ENCODE measurements around the gene KLHL12.

The KLHL12 gene

DNA sequence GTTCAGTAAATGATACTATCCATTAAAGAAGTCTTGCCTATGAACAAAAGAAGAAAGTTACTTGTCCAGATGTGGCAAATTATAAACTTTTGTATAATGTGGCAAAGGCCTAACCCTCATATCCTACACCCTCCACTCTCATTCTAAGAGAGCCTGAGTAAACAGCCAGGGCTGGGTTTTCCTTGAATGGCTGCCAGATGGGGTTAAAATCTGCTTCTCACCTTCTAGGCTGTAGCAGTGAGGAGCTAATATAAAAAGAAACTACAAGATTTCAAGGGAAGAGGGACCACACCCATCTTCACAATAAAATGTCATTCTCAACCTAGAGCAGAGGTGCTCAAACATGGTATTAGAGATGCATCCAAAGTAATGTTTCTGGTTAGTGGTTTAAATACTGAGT is 47.0 kb downstream of the KLHL12 start:
- no peak for DNase-seq

DNA sequence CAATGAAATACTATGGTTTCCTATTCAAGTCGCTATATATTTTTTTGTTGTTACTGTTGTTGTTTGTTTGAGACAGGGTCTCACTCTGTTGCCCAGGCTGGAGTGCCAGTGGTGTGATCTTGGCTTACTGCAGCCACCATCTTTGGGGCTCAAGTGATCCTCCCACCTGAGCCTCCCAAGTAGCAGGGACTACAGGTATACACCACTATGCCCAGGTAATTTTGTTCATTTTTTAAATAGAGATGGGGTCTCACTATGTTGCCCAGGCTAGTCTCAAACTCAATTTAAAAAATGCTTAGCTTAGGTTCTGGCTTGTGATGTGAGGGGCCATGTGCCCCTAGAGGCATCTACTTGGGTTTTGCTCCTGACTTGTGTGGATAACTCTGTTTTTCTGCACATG is 47.9 kb downstream of the KLHL12 start:
- no peak for DNase-seq

DNA sequence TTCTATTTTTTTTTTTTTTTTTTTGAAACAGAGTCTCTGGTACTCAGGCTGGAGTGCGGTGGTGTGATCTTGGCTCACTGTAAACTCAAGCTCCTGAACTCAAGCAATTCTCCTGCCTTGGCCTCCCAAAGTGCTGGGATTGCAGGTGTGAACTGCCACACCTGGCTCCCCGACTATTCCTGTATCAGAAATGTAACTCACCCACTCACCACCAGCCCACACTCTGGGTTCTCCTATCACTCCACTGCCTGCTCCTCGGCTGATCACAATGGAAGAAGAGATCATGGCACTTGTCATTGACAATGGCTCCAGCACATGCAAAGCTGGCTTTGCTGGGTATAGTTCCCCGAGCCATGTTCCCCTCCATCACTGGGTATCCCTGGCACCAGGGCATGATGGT is 54.0 kb downstream of the KLHL12 start:
- no peak for DNase-seq

DNA sequence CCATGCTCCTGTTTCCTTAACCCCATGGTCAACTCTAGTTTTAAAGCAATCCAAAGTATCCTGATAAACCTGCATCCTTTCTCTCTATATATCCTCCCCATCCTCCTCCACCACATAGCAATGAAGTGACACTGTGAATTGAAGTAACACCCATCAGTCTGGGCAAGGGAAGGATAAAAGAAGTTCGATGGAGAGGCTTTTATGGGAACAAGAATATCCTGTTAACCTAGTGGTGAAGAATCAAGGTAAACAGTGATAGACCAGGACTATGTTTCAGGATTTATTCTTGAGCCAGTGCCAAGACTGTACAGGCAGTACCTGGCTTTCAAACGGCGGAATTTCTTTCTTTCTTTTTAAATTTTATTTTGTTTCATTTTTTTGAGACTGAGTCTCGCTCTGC is 55.7 kb downstream of the KLHL12 start:
- DNase-seq, result no peak

DNA sequence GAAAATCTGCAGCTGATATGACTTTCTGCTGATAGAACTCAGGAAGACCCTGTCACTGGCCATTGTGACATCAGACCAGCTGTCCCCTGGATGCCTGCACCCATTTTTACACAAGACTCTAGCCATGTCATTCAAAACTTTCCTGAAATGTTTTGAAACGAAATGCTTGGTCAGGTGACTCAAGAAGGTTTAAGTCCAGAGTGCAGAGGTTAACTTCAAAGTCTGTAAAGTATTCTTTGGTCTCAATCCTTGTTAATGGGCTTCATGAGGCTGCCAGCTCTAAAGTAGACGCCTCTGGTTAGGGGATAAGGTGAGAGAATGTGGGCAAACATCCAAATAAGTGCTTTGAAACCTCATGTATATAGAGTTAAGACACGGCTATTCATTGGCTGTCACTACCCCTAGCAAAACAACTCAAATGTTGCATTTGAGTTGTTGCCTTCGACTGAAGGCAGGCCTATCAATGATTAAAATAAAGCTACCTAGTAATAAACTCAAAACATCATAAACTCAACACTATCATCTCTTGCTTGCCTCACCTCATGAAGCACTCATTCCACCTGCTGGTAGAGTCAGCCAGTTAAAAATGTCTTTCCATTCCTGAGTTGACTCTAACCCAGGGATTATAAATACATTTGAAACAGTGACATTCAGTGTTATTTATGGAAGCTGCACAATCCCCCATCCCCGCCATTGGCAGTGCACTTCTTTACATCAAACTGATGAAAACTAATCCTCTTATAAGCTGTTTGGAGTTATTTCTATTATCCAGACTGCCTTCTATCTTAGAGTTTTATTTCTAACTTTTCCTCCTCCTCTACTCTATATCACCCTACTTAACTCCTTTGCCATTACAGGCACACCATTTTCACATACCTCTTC is 64.1 kb downstream of the KLHL12 start:
- no peak for DNase-seq

DNA sequence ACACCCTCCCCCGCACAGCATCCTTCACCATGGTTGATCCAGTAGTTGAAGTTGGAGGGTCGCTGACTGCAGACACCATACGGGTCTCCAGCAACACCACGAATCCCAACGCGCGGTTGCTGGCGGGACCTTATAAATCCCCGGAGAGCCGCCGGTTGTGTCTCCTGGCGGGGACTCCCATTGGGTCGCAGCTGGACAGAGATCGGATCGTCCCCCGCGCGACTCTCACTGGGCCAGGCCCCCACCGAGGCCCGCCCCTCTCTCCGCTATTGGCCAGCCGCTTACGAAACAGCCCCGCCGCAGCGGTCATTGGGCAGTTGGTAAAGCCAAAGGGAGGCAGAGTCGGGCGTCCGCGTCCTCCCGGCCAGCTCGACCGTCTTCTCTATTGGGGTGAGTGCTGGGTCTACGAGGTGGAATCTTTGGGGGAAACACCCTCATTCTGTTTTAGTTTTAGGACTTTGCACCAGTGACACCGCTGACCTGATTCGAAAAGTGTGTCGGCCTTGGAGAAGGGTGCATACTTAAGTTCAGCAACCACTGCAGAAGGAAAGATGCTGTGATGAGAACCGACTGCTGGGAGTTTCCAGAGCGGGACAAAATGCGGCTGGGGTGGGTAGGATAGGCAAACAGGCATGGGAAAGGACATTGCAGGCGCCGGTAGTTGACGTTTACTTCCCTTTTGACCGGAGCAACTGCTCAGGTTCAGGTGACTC is 65.5 kb downstream of the KLHL12 start:
- DNase-seq, result peak; percentile 35

DNA sequence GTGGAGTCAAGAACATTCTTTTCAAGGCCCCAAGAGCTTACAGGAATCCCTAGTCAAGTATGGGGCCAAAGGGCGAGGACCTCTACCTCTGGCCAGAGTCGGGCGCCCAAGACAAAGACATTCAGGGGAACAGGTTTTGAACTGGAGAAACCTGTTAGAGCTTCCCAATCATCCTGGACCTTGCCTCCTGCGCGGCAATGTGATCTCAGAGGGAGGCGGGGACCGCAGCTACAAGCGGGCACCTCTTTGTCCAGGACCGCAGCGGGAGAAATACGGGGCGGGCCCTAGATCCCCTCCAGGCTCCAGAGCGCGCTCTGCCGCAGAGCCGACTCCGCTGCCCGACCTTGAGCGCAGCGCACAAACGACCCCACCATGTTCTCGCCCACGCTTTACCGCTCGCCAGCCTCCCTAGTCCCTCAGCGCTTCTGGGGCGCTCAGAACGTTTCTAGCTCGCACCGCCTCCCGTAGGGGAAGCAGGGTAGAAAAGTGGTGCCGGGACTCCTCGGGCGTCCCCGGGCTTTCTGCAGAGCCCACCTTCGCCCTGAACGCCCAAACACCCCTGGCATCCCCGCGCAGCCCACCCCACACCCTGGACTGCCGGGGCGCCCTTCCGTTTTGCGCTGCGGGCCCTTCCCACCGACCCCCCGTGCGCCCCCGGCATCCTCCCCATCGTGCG is 66.2 kb downstream of the KLHL12 start:
- DNase-seq, result peak; percentile 19

DNA sequence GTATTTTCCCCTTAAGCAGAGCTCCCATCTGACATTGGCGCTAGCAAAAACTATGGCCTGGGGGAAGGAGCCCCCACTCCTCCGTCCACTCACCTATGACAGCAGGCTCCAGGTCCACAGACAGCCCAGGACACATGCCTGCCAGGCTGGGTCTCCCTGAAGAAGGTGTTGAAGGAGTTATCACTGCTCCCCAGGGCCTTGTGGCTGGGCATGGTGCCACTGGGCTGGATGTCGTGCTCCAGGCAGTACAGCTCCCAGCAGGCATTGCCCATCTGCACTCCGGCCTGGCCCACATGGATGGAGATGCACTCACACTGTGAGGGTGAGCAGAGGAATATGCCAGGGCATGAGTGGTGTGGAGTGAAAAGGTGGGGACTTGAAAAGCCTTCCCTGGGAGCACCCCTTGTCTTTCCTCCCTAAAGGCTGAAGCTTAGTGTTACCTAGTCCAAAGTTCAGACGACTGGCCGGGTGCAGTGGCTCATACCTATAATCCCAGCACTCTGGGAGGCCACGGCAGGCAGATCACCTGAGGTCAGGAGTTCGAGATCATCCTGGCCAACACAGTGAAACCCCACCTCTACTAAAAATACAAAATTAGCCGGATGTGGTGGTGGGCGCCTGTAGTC is 68.1 kb downstream of the KLHL12 start:
- no peak for DNase-seq

DNA sequence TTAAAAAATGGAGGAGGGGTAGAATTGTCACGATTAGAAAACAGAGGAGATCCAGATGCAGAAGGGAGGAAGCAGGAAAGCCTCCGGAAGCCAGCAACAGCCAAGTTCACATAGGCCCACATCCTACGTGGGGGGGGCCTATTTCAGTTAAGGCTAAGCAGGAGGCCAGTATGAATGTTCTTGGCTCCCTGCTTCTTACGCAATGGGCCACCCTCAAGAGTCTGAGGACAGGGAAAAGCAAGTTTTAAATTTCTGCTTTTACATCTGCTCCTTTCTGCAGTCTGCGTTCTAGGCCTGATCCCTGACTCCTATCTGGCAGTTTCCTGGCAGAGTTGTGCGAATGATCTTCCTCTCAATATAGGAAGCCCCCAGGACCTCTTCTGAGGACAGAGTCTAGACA is 68.7 kb downstream of the KLHL12 start:
- no peak for DNase-seq

DNA sequence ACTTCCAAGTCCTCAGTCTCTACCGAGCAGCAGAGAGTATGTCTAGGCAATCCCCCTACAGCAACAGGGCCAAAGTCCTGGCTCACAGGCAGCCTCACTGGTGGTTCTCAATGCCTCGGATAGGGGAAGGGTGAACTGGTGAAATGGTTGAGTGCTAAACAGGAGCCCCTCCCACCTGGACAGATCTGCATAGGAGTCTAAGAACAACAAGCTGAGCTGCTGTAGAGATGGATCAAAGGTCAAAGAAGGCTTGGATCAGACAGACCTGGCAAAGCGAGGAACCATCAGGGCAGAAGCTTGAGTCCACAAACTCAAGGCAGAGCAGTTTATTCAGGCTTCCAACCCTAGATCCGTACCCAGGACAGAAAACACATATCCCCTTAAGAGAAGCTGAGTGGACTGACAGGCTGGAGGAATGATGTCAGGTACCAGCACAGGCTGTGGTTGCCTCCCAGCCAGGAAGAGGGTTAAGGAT is 69.9 kb downstream of the KLHL12 start:
- no peak for DNase-seq

DNA sequence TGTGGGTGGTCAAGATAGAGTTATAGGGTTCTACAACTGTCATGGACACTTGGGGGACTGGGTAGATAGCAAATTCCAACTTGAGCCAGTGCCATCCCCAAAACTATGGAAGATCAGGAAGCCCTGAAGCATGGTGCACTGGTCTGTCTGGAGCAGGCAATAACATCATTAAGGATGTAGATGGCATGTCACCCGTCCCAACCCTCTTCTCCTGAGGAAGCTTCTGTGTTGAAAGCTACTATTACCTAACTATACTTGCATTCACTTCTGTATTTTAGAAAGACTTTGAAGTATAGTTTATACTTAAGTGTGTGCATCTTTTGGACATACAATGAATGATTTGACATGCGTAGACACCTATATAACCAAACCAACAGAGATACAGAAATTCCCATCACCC is 71.0 kb downstream of the KLHL12 start:
- DNase-seq, result no peak

DNA sequence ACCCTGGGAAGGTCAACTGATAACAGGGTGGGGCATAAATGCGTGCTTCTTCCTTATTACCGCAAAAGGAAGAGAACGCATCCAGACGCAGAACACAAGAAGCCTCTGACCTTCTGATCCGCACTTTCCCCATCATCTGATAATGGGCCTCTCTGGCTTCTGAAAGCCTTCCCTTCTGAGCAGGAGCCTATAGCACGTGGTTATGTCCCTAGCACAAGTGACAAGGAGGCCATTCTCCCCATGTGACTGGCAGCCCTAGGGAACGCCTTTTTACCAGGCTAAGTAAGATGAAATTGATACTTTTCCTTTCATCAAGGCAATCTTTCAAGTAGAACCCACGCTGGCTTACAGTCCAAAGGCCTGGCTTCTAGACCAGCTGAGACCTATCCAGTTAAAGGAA is 72.2 kb downstream of the KLHL12 start:
- no peak for DNase-seq

DNA sequence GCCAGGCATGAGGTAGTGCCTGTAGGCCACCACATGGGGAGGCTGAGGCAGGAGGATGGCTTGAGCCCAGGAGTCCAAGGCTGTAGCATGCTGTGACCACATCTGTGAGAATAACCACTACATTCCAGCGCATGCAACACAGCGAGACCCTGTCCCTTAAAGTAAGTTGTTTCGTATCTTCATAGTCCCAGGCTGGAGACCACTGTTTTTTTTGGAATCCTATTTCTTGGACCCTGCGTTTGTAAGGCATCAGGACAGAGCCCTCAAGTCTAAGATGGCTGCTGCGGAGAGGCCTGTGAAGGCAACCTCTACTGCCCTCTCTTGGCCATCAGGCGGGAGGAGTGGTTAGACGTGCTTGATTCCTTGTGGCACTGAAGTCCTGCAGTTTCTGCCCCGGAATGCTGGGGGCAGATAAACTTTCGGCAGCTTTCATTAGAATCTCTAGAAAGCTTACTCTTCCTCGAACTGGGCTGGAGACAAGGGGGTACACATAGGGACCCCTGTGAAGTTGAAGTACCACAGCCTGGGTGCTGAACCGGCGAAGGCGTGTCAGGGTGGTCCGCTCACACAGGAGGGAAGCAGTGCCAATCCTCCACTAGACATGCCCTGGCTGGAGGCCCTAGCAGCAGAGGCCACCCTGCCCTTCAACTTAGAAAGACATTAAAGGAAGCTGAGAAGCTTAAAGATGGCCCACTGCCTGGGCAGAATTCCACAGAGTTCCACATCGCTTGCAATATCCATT is 74.7 kb downstream of the KLHL12 start:
- DNase-seq, result peak; percentile 49

DNA sequence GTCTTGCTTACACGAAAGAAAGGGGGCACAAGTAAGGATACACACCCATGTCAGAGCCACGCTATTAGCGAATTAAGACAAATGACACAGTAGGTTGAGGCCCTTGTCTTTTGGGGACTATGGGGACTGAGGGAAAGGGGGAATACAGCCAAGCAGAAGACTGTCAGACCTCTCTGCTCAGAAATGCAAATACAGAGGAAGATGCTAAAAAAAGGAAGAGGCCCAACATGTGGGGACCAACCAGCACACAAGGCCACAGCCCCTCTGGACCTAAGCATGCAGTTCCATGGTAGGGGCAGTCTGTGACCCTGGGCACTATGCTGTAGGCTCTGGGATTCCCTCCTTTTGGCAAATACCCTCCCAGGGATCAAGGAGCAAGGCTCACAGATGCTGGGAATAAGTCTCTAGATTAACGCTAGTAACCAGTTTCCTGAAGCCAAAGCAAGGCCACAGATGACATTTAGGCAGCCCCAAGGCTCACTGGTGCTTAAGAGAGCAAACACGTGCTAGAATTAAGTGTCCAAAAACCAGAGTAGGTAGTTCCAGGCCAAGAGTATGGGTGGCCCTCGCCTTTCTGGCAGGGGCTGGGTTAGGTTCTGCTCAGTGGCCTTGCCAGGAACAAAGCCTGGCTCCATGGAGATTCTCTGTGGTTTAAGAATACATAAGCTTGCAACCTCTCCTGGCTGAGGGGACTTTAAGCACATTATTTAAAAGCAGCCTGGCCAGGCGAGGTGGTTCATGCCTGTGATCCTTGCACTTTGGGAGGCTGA is 76.3 kb downstream of the KLHL12 start:
- no peak for DNase-seq

DNA sequence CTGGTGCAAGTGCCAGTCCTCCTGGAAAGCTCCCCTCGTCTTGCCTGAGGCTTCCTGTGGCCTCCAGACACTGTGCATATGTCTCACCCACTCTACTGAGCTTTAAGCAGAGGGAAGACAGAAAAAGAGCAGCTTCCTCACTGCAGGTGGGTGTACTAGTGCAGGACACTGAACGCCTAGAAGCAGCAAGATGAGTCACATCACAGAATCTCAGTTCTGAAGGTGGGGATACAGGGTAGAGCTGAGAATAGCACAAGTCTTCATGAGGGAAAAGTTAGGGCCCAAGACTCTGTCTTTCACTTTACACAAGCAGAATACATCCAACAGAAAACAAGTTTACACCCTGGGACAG is 78.9 kb downstream of the KLHL12 start:
- no peak for DNase-seq

DNA sequence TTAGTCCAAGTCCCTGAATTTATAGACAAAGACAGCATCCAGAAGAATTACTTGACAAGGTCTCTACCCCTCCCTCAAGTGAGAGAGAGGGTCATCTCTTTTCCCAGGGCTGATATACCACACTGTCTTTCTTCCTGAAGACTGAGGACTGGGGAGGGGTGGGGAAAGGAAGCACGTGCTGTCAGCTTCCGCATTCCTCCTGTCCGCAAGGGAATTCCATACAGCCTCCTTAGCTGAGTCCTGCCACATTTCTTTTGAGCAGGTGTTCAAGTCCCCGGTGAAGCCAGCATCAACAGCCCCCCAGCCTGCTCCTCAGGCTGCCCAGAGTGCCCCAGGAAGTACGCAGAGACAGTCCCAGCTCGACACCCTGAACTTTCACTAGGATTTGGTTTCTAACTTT is 82.1 kb downstream of the KLHL12 start:
- no peak for DNase-seq

DNA sequence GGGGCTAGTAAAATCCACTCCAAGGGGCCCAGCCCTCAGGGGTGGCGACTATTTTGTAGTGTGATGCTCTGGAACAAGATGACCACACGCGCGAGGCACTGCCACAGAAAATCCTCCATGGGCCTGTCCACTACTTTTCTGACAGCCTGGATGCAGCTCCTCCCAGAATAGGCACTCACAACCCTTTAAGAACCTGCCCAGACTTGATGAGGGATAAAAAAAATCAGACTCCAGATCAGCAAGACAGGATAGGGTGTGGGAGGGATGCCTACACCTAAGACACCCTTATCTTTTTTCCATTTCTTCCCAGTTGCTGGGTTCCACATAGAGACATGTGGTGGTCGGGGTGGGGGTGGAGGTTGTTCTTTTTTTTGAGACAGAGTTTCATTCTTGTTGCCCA is 82.8 kb downstream of the KLHL12 start:
- no peak for DNase-seq

DNA sequence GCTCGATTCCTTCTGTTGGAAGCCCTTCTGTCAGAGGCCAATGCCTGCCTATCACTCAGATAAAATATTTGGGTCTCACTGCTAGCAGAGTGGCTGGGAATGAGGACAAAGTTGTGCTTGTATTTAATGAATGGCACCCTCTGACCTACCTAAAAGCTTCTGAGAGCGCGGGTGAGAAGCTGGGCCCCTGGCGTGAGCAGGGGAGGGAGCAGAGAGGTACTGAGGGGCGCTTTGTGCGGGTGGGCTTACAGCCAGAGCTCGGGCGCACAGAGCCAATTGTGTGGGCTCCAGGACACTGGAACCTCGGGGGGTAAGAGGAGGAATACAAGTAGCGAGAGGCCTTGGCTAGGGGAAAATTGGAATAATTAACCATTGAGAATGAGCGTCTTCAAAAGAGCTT is 84.0 kb downstream of the KLHL12 start:
- no peak for DNase-seq
